HG02763 (cell line): ENCODE data around the gene RPS3.
"Not testable (repeated sequence)": the region's sequence is repeated elsewhere in the genome, so short reads cannot be mapped to it uniquely, and the experiment has no call there.

ENCODE experiments used
- ATAC-seq: cut with Tn5 transposase; IDR thresholded peaks from one replicate; pipeline ENCODE4 v1.9.1; 2021; ENCODE audit warnings: mild to moderate bottlenecking, moderate library complexity; ENCODE audit not compliant: unreplicated experiment

RPS3 gene

GRCh38 chr11:75399344-75400145 is at the start of gene RPS3:
Gene RPS3 (plus strand): TSS chr11:75399518. CDS start chr11:75399548, 30 bp downstream.
- ATAC-seq, result peak; percentile 84

GRCh38 chr11:75349521-75350116 is 49.7 kb upstream of the RPS3 start:
- no peak for ATAC-seq

- no peak for ATAC-seq
These were observed 49.1 kb upstream of the RPS3 start for GRCh38 chr11:75350122-75350742.

DNA sequence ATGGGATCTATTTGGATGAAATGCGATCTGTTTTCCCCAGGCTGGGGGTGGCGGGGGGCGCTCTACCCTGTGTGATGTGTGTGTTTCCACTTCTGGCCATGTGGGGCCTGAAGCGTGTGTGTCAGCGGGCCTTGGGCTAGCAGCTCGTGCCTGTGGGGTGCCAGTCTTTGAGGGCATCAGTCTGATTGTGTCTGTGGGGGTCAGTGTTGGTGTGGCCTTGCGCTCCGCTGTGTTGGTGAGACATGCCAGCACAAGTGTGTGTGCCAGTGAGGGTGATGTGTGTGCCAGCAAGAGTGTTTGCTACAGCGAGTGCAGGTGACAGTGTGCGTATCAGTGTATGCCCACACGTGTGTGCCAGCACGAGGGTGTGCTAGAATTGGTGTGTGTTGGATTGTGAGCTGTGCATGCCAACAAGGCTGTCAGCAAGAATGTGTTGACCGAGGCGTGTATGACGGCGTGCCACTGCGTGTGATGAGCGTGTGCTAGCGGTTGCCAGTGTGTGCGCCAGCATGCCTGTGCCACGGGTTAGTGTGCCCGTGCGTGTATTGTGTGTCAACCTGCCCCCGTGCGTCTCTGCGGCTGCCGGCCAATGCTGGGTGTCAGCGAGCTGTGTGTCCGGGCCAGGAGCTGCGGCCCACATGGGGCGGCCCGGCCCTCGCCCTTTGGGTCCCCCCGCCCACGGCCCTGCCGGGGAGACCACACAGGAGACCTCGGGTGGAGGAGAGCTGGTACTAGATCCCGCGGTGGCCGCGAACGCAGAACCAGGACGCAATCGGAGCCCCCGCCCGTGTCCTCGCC is 48.4 kb upstream of the RPS3 start:
- ATAC-seq, result no peak

GRCh38 chr11:75351541-75351790 is 47.9 kb upstream of the RPS3 start, which contains the start of gene ARRB1:
Gene ARRB1 (minus strand): TSS chr11:75351661. CDS start chr11:75351607, 54 bp downstream.
- ATAC-seq, result no peak

DNA sequence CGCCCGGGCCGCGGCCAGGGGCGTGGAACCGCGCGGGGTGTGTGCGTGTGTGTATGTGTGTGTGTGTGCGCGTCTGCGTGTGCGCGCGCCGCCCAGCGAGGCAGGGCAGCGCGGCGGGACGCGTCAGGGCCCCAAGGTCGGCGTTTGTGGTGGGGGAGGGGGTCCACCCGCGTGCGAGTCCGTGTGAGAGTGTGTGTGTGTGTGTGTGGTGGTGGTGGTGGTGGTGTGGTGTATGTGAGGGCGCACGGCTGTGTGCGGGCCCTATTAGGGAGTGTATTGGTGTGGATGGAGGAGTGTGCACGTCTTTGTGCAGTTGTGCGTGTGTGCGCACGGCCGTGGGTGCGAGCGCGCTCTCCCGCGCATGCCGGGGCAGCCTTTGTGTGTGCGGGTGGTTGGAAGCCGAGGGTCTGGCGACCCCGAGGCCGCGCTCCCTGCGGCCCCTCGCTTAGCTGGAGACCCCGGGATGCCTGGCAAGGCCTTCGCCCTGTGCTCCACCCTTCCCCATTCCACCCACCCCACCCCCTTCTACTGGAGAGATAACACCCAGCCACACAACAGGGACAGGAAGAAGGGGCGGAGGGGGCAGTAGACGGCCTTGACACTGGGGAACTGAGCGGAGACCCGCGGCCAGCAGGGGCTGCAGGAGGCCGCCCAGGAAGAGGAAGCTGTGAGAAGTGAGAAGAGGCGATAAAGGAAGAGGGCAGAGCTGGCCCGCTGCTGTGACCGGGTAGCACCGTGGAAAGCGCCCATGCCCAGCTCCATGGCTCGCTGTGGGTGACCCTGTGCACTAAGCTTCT is 47.3 kb upstream of the RPS3 start:
- no peak for ATAC-seq

GRCh38 chr11:75352588-75353206 is 46.6 kb upstream of the RPS3 start:
- no peak for ATAC-seq

DNA sequence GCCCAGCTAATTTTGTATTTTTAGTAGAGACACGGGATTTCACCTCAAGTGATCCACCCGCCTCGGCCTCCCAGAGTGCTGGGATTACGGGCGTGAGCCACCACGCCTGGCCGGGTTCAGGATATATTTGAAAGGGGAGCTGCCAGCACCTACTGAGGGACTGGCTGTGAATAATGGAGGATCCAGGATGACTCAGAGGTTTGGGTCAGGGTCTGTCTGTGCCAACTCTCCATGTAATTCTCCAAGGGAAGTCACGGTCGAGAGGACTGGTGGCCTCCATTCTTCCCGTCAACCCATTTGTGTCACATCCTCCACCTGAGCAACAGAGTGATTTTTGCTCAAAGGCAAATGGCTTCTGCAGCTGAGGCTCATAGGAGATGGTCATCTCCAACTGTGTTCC is 44.3 kb upstream of the RPS3 start:
- ATAC-seq, result no peak

- no peak for ATAC-seq
These were observed 42.7 kb upstream of the RPS3 start for GRCh38 chr11:75356613-75357012.

- not testable (repeated sequence) for ATAC-seq
These were observed 37.0 kb upstream of the RPS3 start for GRCh38 chr11:75362285-75362684.

GRCh38 chr11:75365711-75366181 is 33.6 kb upstream of the RPS3 start:
- no peak for ATAC-seq

GRCh38 chr11:75366826-75367225 is 32.5 kb upstream of the RPS3 start:
- not testable (repeated sequence) for ATAC-seq

- ATAC-seq, result no peak
These were observed 29.6 kb upstream of the RPS3 start for GRCh38 chr11:75369560-75370255.

- no peak for ATAC-seq
These were observed 27.1 kb upstream of the RPS3 start for GRCh38 chr11:75371949-75372876.

- ATAC-seq, result no peak
These were observed 26.1 kb upstream of the RPS3 start for GRCh38 chr11:75373201-75373600.

- ATAC-seq, result no peak
These were observed 24.7 kb upstream of the RPS3 start for GRCh38 chr11:75374646-75375045.

DNA sequence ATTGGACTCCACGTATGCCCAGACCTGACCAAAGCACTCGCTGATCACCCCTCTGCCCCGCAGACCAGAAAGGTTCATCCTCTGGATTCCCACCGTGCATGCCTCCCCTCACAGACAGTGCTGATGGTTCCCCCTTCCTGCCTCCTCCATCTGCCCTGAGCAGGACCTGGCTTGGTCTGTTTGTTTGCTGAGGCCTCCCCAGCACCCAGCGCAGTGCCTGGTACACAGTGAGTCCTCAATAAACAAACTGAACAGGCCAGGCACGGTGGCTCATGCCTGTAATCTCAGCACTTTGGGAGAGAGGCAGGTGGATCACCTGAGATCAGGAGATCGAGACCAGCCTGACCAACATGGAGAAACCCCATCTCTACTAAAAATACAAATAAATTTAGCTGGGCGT is 23.7 kb upstream of the RPS3 start:
- ATAC-seq, result no peak

DNA sequence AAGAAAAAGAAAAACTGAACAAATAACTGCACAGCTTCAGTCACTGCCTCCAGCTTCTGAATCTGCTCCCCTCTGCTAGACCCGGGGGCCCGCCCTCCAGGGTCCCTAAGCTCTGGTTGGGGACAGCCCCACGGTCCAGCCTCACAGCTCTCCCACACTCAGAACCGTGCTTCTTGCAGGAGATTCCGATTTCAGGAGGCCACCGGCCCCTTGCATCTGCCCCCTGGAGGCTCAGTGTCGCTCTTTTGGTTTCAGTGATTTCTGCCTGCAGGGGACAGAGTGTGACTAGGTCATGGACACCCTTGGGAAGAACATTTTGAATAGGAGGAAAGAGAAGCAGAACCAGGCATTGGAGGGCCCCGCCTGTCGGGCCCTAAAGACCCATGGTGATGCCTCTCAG is 23.1 kb upstream of the RPS3 start:
- ATAC-seq, result no peak
